ENCODE data around the gene PCBP1.

- no peak for TF ChIP-seq CTCF (IDR thresholded peaks at IDR 0.05)
- no peak for TF ChIP-seq POLR2AphosphoS5 (IDR thresholded peaks at IDR 0.05)
- no peak for TF ChIP-seq POLR2A (IDR thresholded peaks at IDR 0.05)
- TF ChIP-seq EP300 (IDR thresholded peaks at IDR 0.05; ENCODE audit: low read depth): no peak
Observed at GRCh38 chr2:70126413-70126812, 39.1 kb downstream of the PCBP1 start.

Data from transverse colon (tissue), 4 donors.